GM21515 (cell line): Measurements from ENCODE around the gene BPIFA1.

ENCODE experiments used
- ATAC-seq: cut with Tn5 transposase; IDR thresholded peaks from one replicate; pipeline ENCODE4 v1.9.1; 2021; ENCODE audit not compliant: unreplicated experiment

The BPIFA1 gene

DNA sequence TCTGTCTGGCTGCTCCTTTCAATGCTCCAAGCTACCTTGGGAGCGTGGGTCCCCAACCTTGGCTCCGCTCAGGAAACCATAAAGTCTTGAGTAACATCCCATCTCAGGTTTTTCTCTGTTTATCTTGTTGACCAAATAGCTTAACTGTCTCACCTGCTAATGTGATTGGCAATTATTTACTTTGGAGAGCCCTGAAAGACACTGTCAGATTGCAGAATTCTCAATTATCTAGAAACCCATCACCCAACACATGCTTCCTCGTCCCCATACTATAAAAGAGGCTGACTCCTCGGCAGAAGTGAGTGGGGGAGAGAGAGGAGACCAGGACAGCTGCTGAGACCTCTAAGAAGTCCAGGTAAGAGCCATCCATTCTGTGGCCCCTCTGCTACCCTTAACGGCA, at the start of gene BPIFA1:
Gene BPIFA1, plus strand, starts transcription at position 301 of the 400 bp plus-strand sequence. CDS start 1,716 bp downstream, outside the sequence.
- ATAC-seq = no peak

DNA sequence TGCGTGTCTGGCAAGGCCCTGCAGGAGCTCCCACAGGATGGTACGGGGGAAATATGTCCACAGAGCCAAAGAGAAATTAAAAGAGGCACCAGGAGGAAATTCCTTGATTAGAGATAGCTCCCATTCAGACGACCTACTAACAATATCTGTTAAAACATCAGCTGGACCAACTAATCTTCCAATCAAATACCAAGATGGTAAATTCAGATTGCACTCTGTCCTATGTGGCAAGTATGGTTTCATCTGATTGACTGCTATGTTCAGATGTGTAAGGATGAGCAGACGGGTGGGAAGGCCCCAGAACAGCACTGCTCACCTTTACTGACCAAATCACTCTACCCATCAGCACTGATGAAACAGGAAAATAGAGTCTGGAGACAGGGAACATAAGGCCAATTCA, 48.3 kb upstream of the BPIFA1 start:
- ATAC-seq = no peak

GRCh38 chr20:33188421-33188820, 47.4 kb upstream of the BPIFA1 start:
- ATAC-seq = no peak

DNA sequence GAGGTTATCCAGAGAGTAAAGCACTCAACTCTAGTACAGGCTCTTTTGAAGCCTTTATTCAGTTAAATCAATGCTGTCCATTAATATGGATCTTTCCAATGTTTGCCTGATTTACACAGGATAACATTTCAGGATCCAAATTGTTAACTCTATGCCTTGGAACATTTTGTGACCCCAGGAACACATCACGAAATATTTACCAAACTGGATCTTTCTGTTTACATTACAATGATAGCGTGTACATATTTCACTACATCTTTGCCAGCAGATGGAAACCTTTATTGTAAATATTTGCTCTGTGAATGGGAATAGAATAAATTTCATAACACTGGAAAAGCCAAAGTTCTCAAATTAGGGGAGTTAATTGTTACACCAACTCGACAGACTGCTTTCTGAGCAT, 44.3 kb upstream of the BPIFA1 start:
- no peak for ATAC-seq

GRCh38 chr20:33191955-33192354, 43.8 kb upstream of the BPIFA1 start:
- no peak for ATAC-seq

GRCh38 chr20:33192912-33193501, 42.8 kb upstream of the BPIFA1 start:
- no peak for ATAC-seq

DNA sequence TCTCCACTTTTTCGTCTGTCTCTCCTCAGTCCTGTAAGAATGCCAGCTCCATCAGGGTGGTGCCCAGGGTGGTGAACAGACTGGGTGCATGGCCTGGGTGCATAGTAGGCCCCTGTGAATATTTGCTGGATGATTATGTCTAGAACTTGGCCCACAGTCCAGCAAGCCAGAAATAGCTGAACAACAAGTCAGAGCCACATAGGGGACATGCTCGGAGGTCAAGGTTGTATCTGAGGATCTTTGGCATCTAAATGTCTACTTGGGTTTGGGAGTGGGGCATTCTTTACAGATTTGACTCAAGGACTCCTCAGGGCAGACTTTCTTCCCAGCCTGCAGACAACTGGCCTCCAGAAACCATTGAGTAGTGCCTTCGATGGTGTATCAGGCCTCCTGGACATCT, 36.8 kb upstream of the BPIFA1 start:
- no peak for ATAC-seq

DNA sequence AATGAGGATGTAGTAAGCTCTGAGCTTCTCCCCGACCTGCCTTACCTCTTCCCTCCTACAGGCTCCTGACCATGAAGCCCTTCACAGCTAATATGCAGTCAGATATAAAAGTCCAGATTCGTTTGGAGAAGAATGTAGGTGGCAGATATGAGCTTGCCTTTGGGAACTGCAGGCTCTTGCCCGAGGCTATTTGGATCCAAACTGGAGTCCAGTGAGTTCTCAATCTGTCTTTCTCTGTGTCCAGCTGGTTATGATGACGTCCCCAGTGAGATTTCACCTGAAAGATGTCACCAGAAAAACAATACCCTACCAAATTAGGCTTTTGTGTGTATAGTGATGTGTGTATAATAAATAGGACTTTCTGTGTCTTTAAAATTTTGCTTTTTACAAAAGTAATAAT, 33.3 kb upstream of the BPIFA1 start:
- ATAC-seq = no peak

DNA sequence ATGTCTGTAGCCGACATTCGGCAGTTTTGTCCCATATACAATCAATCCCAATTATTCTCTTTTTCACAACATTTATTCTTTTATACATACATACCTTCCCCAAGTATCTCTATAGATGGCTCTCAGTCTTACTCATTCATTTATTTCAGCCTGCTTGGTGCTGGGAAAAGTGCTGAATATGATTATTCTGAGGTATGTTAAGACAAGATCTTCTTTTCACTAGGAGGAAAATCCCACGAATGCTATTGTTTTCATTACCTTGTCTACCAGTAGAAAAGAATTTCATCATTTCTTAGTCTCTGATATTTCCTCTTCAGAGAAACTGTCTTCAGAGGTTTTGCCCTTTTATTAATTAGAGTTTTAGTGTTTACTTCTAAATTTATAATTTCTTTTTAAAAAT, 32.4 kb upstream of the BPIFA1 start:
- ATAC-seq = no peak

DNA sequence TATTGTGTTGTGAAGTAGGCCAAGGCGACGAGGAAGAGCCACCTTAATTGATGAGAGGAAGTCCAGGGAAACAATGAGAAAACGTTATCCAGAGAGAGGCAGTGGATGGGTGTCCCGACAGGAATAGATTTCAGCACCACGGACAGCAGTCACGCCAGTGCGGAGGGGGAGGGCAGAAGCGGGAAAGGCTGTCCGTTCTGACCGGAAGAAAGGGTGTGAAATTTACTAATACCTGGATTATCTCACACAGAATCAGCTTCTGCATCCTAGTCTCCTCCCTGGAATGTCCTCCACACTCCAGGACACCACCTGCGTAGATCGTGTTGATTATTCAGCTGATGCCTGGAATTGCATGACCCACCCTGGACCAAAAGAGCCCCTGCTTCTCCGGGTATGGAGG, 26.0 kb upstream of the BPIFA1 start:
- ATAC-seq = no peak

DNA sequence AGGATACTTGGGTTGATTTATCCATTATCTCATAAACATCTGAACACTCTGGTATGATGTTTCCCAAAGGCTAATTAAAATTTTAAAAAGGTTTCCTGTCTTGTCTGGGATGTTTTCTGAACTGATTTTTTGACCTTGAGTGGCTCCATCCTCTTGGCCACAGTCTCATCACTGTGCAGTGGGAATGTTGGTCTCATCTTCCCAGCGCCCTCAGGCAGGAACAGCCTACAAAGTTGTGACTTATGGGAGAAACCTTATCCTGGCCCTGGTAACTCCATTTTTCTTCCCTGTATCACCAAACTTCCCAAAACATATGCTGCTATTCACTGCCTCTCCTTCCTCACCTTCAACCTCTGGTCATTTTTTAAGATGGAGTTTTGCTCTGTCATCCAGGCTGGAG, 25.4 kb upstream of the BPIFA1 start:
- no peak for ATAC-seq

GRCh38 chr20:33211817-33212424, 23.9 kb upstream of the BPIFA1 start:
- no peak for ATAC-seq

DNA sequence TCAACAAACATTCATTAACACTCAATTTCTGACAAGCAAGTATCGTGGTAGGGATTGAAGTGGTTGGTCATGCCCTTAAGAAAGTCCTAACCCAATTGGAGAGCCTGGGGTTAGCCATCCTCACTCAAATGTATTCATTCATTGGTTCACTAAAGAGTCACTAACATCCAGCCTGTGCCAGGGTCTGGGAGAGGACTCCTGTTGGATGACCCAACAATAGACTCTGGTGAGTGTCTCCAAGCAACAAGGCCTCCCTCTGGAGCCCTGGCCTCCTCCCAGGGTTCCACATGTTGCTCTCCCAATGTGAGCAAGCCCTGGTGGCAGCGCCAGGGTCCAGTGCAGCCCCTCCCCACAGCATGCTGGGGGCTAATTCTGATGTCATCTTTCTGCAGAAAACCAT, 18.7 kb upstream of the BPIFA1 start, which contains the start of gene BPIFA3:
Gene BPIFA3, plus strand, starts transcription at position 301 of the 400 bp plus-strand sequence. CDS start 185 bp downstream, outside the sequence.
- ATAC-seq = no peak

- ATAC-seq = no peak
These were observed 11.4 kb upstream of the BPIFA1 start for GRCh38 chr20:33224399-33224798.

- no peak for ATAC-seq
These were observed 6.0 kb upstream of the BPIFA1 start for GRCh38 chr20:33229843-33230242.

DNA sequence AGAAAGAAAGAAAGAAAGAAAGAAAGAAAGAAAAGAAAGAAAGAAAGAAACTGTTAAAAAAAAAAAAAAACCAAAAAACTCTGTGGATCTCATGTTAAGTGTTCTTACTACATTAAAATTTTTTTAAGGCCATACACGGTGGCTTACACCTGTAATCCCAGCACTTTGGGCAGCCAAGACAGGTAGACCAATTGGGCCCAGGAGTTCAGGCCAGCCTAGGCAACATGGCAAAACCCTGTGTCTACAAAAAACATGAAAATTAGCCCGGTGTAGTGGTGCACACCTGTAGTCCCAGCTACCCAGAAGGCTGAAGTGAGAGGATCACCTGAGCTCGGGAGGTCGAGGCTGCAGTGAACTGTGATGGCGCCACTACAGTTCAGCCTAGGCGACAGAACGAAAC, 4.6 kb upstream of the BPIFA1 start:
- ATAC-seq = no peak

- no peak for ATAC-seq
These were observed 3.2 kb upstream of the BPIFA1 start for GRCh38 chr20:33232486-33233072.

- no peak for ATAC-seq
These were observed 2.5 kb upstream of the BPIFA1 start for GRCh38 chr20:33233129-33233774.

GRCh38 chr20:33234050-33234449, 1.7 kb upstream of the BPIFA1 start:
- no peak for ATAC-seq

DNA sequence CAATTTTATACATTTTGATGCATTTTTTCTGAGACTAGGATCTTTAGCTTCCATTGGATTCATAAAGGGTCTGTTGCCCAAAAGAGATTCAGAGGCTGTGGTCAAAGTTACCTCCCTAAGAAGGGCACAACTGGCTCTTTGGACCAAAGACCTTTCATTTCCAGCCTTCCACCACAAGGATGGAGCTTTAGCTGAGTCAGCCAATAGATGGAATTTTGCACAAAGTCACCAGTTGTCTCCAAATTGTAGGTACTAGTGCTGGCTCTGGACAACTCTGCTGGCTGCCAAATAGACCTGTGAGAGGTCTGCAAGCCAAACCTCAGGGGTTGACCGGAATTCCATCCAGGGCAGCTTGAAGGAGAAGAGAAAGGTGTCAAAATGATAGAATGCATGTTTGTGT, 555 bp downstream of the BPIFA1 start:
- ATAC-seq = no peak

GRCh38 chr20:33237989-33238388, 2.2 kb downstream of the BPIFA1 start:
- no peak for ATAC-seq

DNA sequence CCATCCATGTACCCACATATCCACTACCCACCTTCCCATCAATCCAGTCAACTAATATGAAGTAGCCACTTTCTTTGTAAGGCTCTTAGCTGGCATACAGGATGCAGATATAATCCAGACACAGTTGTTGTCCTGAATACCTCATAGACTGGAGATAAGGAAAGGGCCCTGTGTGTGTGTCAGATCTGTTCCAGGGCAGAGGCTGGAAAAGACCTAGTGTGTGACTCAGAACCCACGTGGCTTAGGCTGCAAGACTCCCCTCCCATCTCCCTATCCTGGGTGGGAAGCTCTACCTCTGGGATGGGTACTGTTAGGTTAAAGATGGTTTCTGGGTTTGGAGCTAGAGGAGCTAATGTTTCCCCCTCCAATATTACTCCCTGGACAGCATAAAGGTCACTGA, 3.6 kb downstream of the BPIFA1 start:
- no peak for ATAC-seq
